Frontal cortex (tissue), 4 donors: Measurements from ENCODE around the gene NDUFAF2. TPM values are rescaled to one million over a fixed set of nuclear protein-coding genes. Genes with fewer than 3 reads are reported as not detected.

ENCODE experiments used
- DNase-seq, 2 donors: peaks; one replicate each; pipeline ENCODE4 v3.0.0; 2012; ENCODE audit warnings: low spot score in 2 of 2
- FAIRE-seq: peaks from 2 replicates; lab custom pipeline; 2012; peaks lifted over from hg19 to GRCh38; lab: Jason Lieb, UNC
- total RNA-seq: library from RNA; depleted of rRNA; stranded (reverse); fragments of >200 nt; gene quantifications from one replicate; pipeline ENCODE4 v1.2.3, GENCODE V29; 2014
- donor health status: control.
- donor health status: control.
- donor health status: control.

Gene NDUFAF2
- total RNA-seq, 1 donor from 2014 or later = 20.4 TPM

DNA sequence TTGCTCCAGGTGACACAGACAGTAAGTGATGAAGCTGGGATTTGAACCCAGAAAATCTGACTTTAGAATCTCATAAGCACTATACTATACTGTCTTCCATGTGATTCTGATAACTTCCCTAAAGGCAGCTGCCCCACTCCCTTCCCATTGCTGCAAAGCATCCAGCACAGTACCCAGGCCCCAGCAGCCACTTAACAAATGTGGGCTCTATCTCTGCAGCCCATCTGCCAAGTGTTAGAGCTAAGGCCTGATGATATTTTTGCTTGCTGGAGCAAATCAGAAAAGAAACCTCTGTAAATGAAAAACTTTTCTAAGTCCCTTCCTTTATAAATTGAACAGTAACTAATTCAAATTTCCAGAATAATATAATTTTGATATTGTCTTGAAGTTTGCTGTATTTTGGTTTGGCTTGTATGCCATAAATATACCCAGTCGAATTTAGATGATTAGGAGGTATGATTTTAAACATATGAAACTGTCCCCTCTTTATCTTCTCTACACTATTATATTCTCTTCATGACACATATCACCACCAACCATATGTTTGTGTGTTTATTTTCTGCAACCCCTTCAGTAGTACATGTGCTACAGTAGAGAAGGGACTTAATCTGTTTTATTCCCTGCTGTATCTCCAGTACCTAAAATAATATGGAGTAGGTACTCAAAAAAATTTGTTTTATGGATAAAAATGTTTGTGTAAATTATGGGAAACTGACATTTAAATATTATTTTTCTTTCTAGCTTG is 153.4 kb downstream of the NDUFAF2 start:
- no peak for FAIRE-seq
- DNase-seq = no peak

DNA sequence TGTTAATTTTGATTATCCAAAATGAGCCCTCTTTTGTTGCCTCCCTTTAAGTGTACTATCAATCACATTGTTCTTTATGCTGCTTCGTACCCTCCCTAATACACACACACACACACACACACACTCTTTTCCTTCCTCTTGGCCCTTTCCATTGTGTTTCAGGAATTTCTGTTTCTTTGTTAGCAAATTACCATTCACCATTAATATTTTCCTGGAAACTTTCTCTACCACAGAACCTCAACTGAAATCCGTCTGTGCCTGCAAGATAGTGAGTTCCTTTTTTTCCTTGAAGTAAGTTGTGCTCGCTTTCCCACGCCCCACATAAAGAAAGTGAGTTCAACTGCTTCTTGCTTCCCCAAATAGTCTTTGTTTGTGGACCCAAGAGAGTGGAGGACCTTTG is 155.4 kb downstream of the NDUFAF2 start:
- FAIRE-seq = no peak

DNA sequence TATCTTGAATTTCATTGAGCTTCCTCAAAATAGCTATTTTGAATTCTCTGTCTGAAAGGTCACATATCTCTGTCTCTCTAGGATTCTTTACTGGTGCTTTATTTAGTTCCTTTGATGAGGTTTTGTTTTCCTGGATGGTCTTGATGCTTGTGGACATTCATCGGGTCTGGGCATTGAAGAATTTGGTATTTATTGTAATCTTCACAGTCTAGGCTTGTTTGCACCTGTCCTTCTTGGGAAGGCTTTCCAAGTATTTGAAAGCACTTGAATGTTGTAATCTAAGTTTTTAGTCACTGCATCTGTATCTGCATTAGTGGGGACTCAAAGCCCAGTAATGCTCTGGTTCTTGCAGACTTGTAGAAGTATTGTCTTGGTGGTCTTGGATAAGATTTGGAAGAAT is 169.4 kb downstream of the NDUFAF2 start:
- no peak for DNase-seq
- no peak for FAIRE-seq

More for the DNA sequence above, 155.4 kb downstream of the NDUFAF2 start:
- no peak for DNase-seq

DNA sequence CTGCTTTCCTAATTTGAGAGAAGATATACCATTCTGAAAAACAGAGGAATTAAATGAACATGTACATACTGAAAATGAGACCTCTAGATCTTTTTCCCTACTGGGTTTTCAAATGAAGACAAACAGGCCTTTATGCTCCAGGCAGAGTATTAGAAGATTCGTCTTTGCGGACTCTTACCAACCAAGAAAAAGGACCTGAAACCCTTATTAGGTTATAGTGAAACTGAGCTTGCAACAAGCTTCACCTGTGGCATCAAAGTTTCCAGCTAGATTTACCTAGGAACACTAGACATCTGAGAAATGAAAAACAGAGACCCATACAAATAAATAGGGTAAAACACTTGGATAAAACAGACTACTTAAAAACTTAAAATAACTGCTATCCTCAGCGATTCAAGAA is 171.0 kb downstream of the NDUFAF2 start:
- no peak for DNase-seq
- FAIRE-seq = no peak

DNA sequence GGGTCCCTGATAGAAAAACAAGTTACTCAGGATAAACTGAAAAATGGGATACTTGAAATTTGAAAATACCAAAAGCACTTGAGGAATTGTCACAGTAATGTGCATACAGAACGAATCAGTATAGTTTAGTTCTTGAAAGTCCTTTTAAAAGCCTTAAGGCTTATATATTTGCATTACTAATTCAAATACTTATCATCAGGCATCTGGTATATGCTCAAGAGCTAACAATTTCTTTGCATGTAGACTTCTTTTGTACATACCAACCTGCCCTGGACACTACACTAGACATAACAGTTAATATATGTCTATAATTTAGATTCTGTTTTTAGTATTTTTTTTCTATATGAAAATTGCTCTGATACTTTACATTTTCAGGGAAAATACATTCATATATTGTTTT is 174.1 kb downstream of the NDUFAF2 start:
- FAIRE-seq = no peak

DNA sequence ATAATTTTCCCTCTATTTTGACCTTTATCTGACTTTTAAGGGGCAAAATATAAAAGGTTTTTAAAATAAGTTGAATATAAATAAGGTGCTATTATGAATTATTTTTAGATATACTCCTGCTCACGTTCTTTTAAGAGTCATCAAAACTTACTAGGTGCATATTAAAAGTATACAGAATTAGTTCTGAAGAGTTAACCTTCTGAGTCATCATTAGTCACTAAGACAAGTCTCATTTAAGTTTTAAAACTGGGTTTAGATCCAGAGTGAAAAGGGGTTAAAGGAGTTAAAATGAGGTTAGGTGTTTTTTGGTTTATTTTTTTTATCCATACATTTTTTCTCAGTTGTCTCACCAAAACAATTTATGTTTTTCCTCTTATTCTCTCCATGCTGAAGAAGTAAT is 175.5 kb downstream of the NDUFAF2 start:
- FAIRE-seq (no peak), DNase-seq (no peak)

More for the DNA sequence above, 174.1 kb downstream of the NDUFAF2 start:
- DNase-seq = no peak

DNA sequence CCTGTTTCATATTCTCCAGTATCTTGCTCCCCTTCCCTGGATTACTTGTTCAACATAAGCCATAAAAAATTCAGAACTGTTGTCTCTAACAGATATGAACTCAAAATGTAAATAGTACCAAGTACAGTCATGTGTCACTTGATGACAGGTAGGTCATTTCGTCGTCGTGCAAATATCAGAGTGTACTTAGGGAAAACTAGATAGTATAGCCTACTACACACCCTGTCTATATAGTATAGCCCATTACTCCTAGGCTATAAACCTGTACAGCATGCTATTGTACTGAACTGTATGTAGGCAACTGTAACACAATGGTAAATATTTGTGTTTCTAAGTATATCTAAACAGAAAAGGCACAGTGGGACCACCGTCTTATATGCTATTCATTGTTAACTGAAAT is 178.1 kb downstream of the NDUFAF2 start:
- no peak for DNase-seq
- no peak for FAIRE-seq

DNA sequence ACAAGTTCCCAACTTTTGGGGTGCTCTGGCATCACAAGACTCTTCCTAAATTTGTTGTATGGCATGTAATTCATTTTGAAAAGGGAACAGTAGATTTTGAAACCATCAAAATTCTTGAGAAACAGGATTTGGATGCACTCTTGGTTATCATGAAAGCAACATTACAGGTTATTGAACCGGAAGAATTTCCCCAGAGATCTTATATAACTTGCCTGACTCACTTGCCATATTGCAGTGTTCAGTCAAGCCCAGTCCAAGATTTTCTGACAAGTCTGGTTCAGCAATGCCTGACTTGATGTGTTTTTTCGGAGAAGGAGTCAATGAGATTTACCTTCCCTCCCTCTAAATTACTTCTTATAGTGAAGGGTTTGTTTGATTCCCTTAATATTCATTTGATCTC is 185.3 kb downstream of the NDUFAF2 start:
- no peak for FAIRE-seq

DNA sequence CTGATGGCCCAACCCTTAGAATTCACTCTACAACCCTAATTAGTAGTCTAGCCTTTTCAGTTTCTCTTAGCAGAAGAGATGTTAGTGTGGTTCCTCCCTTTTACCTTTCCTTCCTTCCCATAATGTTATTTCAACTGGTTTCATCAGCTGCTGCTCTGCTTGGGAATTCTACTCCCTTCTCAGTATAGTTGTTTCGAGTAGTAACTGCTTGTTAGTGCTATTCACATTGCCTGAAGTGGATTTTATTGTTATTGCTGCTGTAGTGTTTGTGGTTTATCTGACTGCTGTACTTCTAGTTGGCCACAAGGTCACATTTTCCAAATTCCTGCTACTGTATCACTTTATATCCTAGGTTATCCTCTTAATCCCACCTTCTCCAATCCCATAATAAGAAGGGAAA is 187.6 kb downstream of the NDUFAF2 start:
- no peak for FAIRE-seq
- no peak for DNase-seq

More for the DNA sequence above, 185.3 kb downstream of the NDUFAF2 start:
- no peak for DNase-seq

DNA sequence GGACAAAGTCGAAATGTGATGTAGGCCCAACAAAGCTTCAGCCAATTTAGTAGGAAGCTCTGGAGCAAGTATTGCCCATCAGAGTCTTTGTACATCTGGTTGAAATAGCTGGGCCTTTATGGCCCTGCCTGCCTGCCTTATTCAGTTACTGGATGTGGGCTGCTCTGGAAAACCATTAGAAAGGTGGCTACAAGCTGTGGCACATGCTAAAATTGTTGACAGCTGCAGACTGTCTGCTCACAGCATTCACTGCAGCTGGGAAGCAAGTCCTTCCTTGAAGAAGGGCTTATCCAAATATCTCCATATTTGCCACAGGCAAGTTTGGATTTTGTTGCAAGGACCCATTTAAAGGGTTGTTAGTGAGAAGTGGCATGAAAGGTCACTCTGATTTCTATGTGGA is 192.8 kb downstream of the NDUFAF2 start:
- DNase-seq (no peak), FAIRE-seq (no peak)

DNA sequence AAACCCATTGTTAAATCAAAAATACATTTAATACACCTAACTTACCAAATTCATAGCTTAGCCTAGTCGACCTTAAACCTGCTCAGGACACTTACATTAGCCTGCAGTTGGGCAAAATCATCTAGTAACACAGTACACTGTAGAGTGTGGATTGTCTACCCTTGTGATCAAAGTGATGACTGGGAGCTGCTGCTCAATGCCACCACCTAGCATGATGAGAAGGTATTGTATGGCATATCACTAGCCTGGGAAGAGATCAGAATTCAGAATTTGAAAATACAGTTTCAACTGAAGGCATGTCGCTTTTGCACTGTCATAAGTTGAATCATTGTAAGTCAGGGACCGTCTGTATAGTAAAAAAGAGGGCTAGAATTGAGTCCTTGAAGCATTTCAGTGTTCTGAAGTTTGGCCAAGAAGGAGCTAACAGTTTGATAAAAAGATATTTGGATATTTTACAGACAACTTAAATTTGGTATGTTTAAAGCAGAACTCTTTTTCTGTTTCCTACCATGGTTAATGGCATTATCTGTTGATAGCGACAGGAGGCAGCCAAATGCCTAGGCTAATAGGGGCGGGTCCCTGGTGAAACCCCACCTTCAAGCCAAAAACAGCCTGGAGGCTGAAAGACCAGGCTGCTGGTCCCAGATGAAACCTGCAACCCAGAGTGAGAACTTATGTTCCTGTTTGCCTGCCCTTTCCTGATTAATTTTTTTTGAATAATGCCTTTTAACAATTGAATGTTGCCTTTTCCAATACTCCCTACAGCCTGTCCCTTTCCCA is 194.3 kb downstream of the NDUFAF2 start:
- DNase-seq = no peak
- FAIRE-seq = no peak

DNA sequence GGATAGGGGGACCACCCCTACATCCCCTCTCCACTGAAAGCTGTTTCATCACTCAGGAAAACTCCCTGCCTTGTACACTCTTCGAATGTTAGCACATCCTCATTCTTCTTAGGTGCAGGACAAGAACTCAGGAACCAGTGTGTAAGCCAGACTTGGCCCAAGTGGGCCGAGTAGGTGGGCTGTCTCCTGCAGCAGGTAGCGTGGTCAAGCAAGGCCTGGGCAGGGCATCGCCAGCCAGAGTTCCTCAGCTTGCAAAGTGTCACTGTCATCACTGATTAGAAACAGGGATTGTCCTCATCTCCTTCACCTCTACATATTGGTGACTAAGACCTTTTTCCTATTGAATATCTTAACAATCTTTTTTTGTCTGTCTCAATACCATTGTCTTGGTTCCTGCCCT is 194.9 kb downstream of the NDUFAF2 start:
- FAIRE-seq = no peak

DNA sequence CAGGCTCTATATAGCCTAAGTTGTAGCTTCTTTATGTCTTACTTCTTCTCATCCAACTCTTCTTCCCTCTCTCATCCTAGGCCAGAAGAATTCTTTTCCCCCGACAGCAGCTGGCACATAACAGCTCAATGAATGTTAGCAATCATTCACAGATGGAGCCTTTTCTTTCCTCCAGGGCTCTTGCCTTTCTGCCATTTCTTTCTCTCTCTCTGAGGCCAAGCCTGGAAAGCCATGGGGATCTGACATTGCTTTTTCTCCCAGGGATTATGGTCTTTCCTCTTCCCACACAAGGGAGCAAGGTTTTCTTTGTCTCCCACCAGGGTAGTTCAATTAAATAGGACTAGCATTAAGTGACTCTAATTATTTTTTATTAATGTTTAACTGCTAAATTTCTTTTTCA is 196.8 kb downstream of the NDUFAF2 start:
- DNase-seq (no peak), FAIRE-seq (no peak)

More for the DNA sequence above, 194.9 kb downstream of the NDUFAF2 start:
- no peak for DNase-seq

DNA sequence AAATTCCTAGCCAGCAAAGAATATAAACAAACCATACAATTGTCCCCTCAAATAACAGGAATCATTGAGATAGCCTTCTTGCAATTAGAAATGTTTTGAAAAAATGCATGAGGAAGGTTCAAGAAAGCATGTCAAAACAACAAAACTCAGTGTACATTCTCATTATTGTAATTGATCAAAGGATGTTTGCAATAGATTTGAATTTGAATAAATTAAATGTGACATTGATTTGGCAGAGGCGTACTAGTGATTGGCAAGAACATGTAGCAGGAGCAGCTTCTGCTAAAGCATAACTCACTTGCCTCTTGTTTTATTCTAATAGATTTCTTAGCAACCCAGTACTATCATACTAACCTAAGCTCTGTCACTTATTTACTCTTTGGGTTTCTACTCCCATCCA is 197.4 kb downstream of the NDUFAF2 start:
- FAIRE-seq = no peak
- no peak for DNase-seq

DNA sequence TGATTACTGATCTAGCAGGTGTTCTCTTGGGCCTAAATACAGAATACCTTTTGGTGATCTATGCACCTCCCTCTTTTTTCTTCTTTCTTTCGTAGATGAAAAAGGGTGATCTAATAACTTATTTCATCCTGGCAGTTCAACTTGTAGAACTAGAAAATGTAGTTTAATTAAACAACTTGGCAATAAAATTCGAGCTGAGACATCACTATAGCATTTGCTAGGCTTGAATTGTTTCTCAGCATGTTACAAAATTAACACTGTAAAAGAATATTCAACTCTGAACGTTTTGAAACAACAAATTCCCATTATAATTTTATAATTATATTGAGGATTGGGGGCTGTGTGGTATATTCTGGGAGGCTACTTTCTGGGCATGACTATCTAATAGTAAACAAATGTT is 197.8 kb downstream of the NDUFAF2 start:
- FAIRE-seq (no peak), DNase-seq (no peak)

DNA sequence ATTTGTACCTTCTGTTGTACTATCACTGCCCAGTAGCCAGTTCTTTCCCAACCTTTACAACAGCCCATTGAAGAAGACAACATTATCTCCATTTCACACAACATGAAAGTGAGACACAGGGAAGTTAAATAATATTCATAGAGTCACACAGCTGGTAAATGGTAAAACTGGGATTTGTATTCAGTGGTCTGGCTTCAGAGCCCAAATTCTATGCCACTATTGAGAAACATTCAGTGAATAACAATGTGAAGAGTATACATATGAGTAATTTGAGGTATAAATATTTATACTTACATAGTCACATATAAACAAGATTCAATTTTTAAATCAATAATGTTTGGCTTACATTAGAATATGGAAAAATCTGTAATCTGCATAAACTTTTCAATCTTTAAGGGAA is 203.5 kb downstream of the NDUFAF2 start:
- no peak for DNase-seq
- FAIRE-seq = no peak

DNA sequence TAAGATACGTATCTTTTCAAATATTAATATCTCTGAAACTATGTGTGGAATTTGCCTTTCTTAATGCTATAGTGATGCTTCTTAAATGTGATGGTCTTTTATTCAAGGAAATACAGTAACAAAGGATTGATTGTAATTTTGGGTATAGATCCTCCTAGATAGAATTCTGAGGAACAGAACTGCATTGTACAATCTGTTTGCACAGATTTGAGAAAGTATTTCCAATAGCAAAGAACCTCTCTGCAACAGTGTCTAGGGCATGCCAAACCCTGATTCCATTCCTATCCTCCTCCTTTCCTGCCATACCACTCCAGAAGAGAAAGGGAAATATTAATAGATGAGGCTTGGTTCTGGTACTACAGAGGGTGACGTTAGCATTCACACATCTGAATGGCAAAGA is 206.9 kb downstream of the NDUFAF2 start:
- DNase-seq (no peak), FAIRE-seq (no peak)

DNA sequence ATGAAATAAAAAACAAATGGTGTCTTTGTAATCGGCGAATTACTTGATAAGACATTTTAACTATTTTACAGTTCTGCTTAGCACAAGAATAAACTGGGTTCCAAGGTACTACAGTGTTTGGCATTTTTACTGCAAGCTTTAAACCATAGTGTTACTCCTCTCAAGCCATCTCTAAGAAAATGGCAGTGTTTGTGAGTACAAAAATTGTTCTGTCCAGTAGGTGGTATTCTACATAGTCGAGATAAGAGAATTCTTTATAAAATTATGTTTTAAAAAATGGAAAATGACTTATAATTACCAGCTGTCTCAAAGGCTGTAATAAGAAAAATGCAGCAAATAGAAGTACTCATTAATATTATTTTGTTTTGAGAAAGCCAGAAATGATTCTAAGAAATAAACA is 214.1 kb downstream of the NDUFAF2 start:
- DNase-seq = no peak
- FAIRE-seq = no peak

DNA sequence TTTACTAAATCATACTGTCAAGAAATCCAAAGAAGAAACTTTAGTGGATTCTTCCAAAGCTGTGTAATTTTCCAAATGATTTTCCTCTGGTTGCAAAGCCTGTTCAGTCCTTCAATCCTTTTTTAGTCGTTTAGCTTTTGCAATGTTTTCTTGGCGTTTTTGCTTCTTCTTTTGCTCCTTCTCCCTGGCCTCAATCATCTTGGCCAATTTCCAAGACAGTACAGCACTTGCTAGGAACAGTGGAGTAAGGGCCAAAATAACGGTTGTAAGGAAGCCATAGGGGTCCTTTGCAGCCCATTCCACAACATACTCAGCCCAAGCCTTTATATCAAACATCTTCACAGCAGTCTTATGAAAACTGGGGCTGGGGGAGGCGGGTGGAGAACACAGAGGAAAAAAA is 214.8 kb downstream of the NDUFAF2 start:
- FAIRE-seq (no peak), DNase-seq (no peak)

DNA sequence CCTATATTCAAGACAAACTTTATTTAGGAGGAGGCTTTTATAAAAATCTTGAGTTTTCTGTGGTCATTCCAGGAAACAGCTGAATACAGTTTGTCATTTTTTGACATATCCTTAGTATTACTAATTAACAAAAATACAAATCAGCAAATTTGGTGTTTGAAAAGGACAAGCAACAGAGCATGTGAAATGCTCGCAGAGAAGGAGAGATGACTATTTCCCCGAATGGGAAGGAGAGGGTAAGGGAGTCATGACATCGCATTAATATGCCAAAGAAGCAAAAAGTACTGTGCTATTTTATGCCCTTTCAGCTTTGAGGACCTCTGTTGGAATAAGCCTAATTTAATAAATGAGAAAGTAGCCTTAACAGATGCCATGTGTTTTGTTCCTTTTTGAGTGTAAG is 215.5 kb downstream of the NDUFAF2 start:
- FAIRE-seq = no peak
- DNase-seq = no peak

DNA sequence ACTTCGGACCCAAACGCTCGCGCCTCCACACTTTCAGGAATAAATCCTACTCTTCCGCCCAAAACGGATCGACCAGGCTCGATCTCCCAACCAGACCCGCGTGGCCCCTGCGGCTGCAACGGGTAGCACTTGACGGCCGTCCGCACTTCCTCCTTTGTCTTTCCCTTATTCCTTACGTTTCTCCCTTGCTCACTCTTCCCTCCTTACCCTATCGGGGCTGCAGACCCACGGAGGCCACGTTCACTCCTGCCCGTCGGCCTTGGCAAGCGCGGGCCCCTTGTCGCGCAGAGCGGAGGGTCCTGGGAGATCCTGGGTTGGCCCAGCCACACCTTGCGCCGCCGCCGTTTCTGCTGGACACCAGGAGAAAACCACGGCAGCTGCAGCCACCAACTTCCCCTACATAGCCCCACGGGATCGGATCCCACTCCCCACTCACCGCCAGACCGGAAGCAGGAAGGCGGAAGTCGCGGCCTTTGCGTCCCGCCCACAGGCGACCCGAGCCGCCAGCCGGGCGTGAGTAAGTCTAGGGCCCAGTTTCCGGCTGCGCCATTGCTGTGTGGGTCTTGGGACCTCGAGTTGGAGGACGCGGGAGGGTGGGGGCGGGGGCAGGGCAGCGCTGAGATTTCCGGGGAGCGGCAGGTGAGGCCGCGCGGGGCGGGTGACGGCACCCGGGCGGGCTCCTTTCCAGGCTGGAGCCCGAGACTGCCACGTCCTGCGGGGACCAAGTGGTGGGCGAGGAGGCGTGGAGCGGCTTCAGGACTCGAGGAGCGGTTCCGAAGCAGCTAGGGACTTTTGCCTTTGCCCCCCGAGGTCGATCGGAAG is 217.2 kb downstream of the NDUFAF2 start, which contains the start of gene SMIM15:
Gene SMIM15, minus strand, starts transcription at position 459 of the 822 bp plus-strand sequence. CDS start 2,297 bp downstream, outside the sequence.
- peak; percentile 75 to 82 for DNase-seq
- no peak for FAIRE-seq
